ENCODE measurements around the gene UXT.

The UXT gene

GRCh38 chrX:47658684-47659420 is at the start of gene UXT:
TSS of gene UXT (minus strand) at chrX:47659180. CDS start at chrX:47658927, 253 bp downstream.
- no peak for TF ChIP-seq CTCF (IDR thresholded peaks at IDR 0.05; ENCODE audit: borderline replicate concordance, control extremely low read depth, extremely low read depth, insufficient read depth, missing control alignments)
- DNase-seq (ENCODE audit: low spot score), result peak; percentile 85
- in situ Hi-C loops (cut with MboI; ENCODE audit: low sequenced_read_pairs, unreplicated experiment), result no loop called here

- no peak for DNase-seq (ENCODE audit: low spot score)
- no peak for TF ChIP-seq CTCF (IDR thresholded peaks at IDR 0.05; ENCODE audit: borderline replicate concordance, control extremely low read depth, extremely low read depth, insufficient read depth, missing control alignments)
- in situ Hi-C loops (cut with MboI; ENCODE audit: low sequenced_read_pairs, unreplicated experiment), result no loop called here
Measured at GRCh38 chrX:47707031-47707780, 48.2 kb upstream of the UXT start.

GRCh38 chrX:47706575-47706974 is 47.6 kb upstream of the UXT start:
- DNase-seq (ENCODE audit: low spot score), result no peak
- no peak for TF ChIP-seq CTCF (IDR thresholded peaks at IDR 0.05; ENCODE audit: borderline replicate concordance, control extremely low read depth, extremely low read depth, insufficient read depth, missing control alignments)
- in situ Hi-C loops (cut with MboI; ENCODE audit: low sequenced_read_pairs, unreplicated experiment), result no loop called here

- in situ Hi-C loops (cut with MboI; ENCODE audit: low sequenced_read_pairs, unreplicated experiment), result no loop called here
- TF ChIP-seq CTCF (IDR thresholded peaks at IDR 0.05; ENCODE audit: borderline replicate concordance, control extremely low read depth, extremely low read depth, insufficient read depth, missing control alignments), result no peak
- DNase-seq (ENCODE audit: low spot score), result no peak
Measured at GRCh38 chrX:47704736-47705135, 45.8 kb upstream of the UXT start.

GRCh38 chrX:47697181-47697580 is 38.2 kb upstream of the UXT start:
- in situ Hi-C loops (cut with MboI; ENCODE audit: low sequenced_read_pairs, unreplicated experiment), result no loop called here
- DNase-seq (ENCODE audit: low spot score), result no peak
- TF ChIP-seq CTCF (IDR thresholded peaks at IDR 0.05; ENCODE audit: borderline replicate concordance, control extremely low read depth, extremely low read depth, insufficient read depth, missing control alignments), result no peak

- DNase-seq (ENCODE audit: low spot score), result no peak
- TF ChIP-seq CTCF (IDR thresholded peaks at IDR 0.05; ENCODE audit: borderline replicate concordance, control extremely low read depth, extremely low read depth, insufficient read depth, missing control alignments), result no peak
- in situ Hi-C loops (cut with MboI; ENCODE audit: low sequenced_read_pairs, unreplicated experiment), result no loop called here
Measured at GRCh38 chrX:47690175-47690574, 31.2 kb upstream of the UXT start.
